GM23248 (cell line): ENCODE measurements around the gene POLG. TPM values are rescaled to one million over a fixed set of nuclear protein-coding genes. Genes with fewer than 3 reads are reported as not detected.

Source experiments
- DNase-seq: peaks from one replicate; pipeline ENCODE4 v3.0.0-alpha.2; 2015
- H2AFZ ChIP-seq: fragments of 200-600 bp; sonication (generic); 2 replicates; pipeline ENCODE4 v1.6.1; 2016; ENCODE audit warnings: antibody characterized with exemption
- H3F3A ChIP-seq: fragments of 200-600 bp; sonication (generic); 2 replicates; pipeline ENCODE4 v1.6.1; 2016; ENCODE audit warnings: mild to moderate bottlenecking, antibody characterized with exemption, mixed run types; ENCODE audit not compliant: insufficient read depth
- H3K27ac ChIP-seq: fragments of 200-600 bp; sonication (generic); 2 replicates; pipeline ENCODE4 v1.5.1; 2016; ENCODE audit warnings: mild to moderate bottlenecking
- H3K27me3 ChIP-seq: fragments of 200-600 bp; sonication (generic); replicated peaks from 2 replicates; pipeline ENCODE4 v1.6.1; 2016; ENCODE audit warnings: mild to moderate bottlenecking; ENCODE audit not compliant: insufficient read depth
- H3K36me3 ChIP-seq: fragments of 200-600 bp; sonication (generic); 2 replicates; pipeline ENCODE4 v1.6.1; 2016; ENCODE audit warnings: low read depth, mild to moderate bottlenecking
- H3K4me1 ChIP-seq: fragments of 200-600 bp; sonication (generic); 2 replicates; pipeline ENCODE4 v1.6.1; 2016; ENCODE audit warnings: mild to moderate bottlenecking; ENCODE audit not compliant: insufficient read depth
- H3K4me2 ChIP-seq: fragments of 200-600 bp; sonication (generic); one replicate; pipeline ENCODE4 v1.6.1; 2016; ENCODE audit warnings: mild to moderate bottlenecking; ENCODE audit not compliant: unreplicated experiment
- H3K4me3 ChIP-seq: fragments of 200-600 bp; sonication (generic); 2 replicates; pipeline ENCODE4 v1.5.1; 2016; ENCODE audit warnings: mild to moderate bottlenecking
- H3K79me2 ChIP-seq: fragments of 200-600 bp; sonication (generic); 2 replicates; pipeline ENCODE4 v1.6.1; 2016; ENCODE audit warnings: mild to moderate bottlenecking; ENCODE audit not compliant: insufficient read depth
- H3K9ac ChIP-seq: fragments of 200-600 bp; sonication (generic); 2 replicates; pipeline ENCODE4 v1.6.1; 2016; ENCODE audit warnings: mild to moderate bottlenecking
- H3K9me2 ChIP-seq: fragments of 200-600 bp; sonication (generic); 2 replicates; pipeline ENCODE4 v1.6.1; 2016; ENCODE audit warnings: mixed run types, mild to moderate bottlenecking, moderate library complexity; ENCODE audit not compliant: insufficient read depth
- H3K9me3 ChIP-seq: fragments of 200-600 bp; sonication (generic); one replicate; pipeline ENCODE4 v1.6.1; 2017; ENCODE audit warnings: low read depth
- H4K20me1 ChIP-seq: fragments of 200-600 bp; sonication (generic); 2 replicates; pipeline ENCODE4 v1.6.0; 2016; ENCODE audit not compliant: insufficient read depth
- EZH2 ChIP-seq: fragments of 200-600 bp; sonication (generic); IDR thresholded peaks from 2 replicates; pipeline ENCODE4 v1.6.1; 2018; ENCODE audit warnings: antibody characterized with exemption, mild to moderate bottlenecking; ENCODE audit not compliant: insufficient read depth, poor library complexity, severe bottlenecking
- EZH2phosphoT487 ChIP-seq: fragments of 200-600 bp; sonication (generic); IDR thresholded peaks from 2 replicates; pipeline ENCODE4 v1.6.1; 2018; ENCODE audit warnings: antibody characterized with exemption, moderate library complexity, mild to moderate bottlenecking, low read depth; ENCODE audit not compliant: insufficient read depth
- WGBS, 2 experiments: methylation state at CpG; one replicate each; pipeline ENCODE4 v1.1.6; 2015 to 2017; ENCODE audit warnings: low lambda C conversion rate in 2 of 2, low coverage in 1 of 2; ENCODE audit errors: missing lambda C conversion rate in 2 of 2; 5-methylcytosine and 5-hydroxymethylcytosine counted together
- in situ Hi-C: fragments of 300-500 bp; cut with MboI; formaldehyde crosslinking; loops from 2 replicates; pipeline ENCODE4 v1.15.0; 2020
- polyA plus RNA-seq: library from polyadenylated mRNA; unstranded; fragments of >200 nt; fragmentation: Nextera tagmentation; extraction: Ambion mirVana; gene quantifications from 2 replicates; pipeline ENCODE4 v1.2.1, GENCODE V29; 2016
- total RNA-seq: library from RNA; depleted of rRNA; stranded (reverse); fragments of >200 nt; shearing (Covaris generic); gene quantifications from 2 replicates; pipeline ENCODE4 v1.2.3, GENCODE V29; 2014

The POLG gene
- total and polyA plus RNA-seq, 2 experiments from 2014 or later: 18.7 to 66.7 TPM

GRCh38 chr15:89381331-89381730, 46.7 kb upstream of the POLG start:
- WGBS, 2 experiments: 56 to 60% methylated on average over 3 of the region's 3 CpGs
- no peak overlapping the region for H3K4me3 ChIP-seq
- in situ Hi-C loops: no loop called here
- H3K27me3 ChIP-seq: peaks cover 69% of the 10 kb centered on the region
- DNase-seq: no peak
- H3K27ac ChIP-seq: no peak overlapping the region
- H3F3A ChIP-seq: no peaks in the 10 kb centered on the region
- H3K36me3 ChIP-seq: no peaks in the 10 kb centered on the region
- no peak overlapping the region for H3K9ac ChIP-seq
- H3K4me2 ChIP-seq: no peak overlapping the region
- no peaks in the 10 kb centered on the region for H3K4me1 ChIP-seq
- no peaks in the 10 kb centered on the region for H3K9me3 ChIP-seq
- no peaks in the 10 kb centered on the region for H4K20me1 ChIP-seq
- no peak overlapping the region for H2AFZ ChIP-seq
- no peak for TF ChIP-seq EZH2phosphoT487
- no peak for TF ChIP-seq EZH2
- no peaks in the 10 kb centered on the region for H3K79me2 ChIP-seq
- H3K9me2 ChIP-seq: no peaks in the 10 kb centered on the region

GRCh38 chr15:89379818-89380217, 45.2 kb upstream of the POLG start:
- DNase-seq: no peak
- H3K4me2 ChIP-seq: no peak overlapping the region
- no peaks in the 10 kb centered on the region for H3K36me3 ChIP-seq
- H3K27ac ChIP-seq: no peak overlapping the region
- H3K27me3 ChIP-seq: peaks cover 82% of the 10 kb centered on the region
- H3K9me3 ChIP-seq: no peaks in the 10 kb centered on the region
- no peaks in the 10 kb centered on the region for H3K79me2 ChIP-seq
- no peaks in the 10 kb centered on the region for H3K4me1 ChIP-seq
- H3F3A ChIP-seq: no peaks in the 10 kb centered on the region
- no peak for TF ChIP-seq EZH2
- TF ChIP-seq EZH2phosphoT487: no peak
- 77 to 83% methylated on average over 5 of the region's 5 CpGs for WGBS, 2 experiments
- H3K9ac ChIP-seq: no peak overlapping the region
- H3K9me2 ChIP-seq: no peaks in the 10 kb centered on the region
- no peaks in the 10 kb centered on the region for H4K20me1 ChIP-seq
- no peak overlapping the region for H3K4me3 ChIP-seq
- no peak overlapping the region for H2AFZ ChIP-seq
- in situ Hi-C loops: no loop called here

GRCh38 chr15:89379251-89379695, 44.6 kb upstream of the POLG start:
- Histone ChIP-seq H4K20me1 (no peaks in the 10 kb centered on the region), H3F3A (no peaks in the 10 kb centered on the region), H3K4me1 (no peaks in the 10 kb centered on the region), H3K4me3 (no peak overlapping the region; the same call in 1 of the 2 replicates), H3K9ac (no peak overlapping the region), H3K4me2 (no peak overlapping the region), H3K36me3 (no peaks in the 10 kb centered on the region), H3K27ac (no peak overlapping the region), H3K9me2 (no peaks in the 10 kb centered on the region), H3K27me3 (peaks cover 88% of the 10 kb centered on the region), H2AFZ (no peak overlapping the region), H3K9me3 (no peaks in the 10 kb centered on the region), H3K79me2 (no peaks in the 10 kb centered on the region)
- no peak for TF ChIP-seq EZH2phosphoT487
- no peak for TF ChIP-seq EZH2
- in situ Hi-C loops: no loop called here
- DNase-seq: no peak
- 42 to 47% methylated on average over 28 of the region's 28 CpGs for WGBS, 2 experiments

- Histone ChIP-seq H3K9me3 (no peaks in the 10 kb centered on the region), H3K36me3 (no peaks in the 10 kb centered on the region), H3K9me2 (no peaks in the 10 kb centered on the region), H3K79me2 (no peaks in the 10 kb centered on the region), H3K9ac (no peak overlapping the region), H3K27ac (no peak overlapping the region), H3K4me1 (no peaks in the 10 kb centered on the region), H2AFZ (peak overlapping the region; percentile 51; the same call in 1 of the 2 replicates), H3F3A (no peaks in the 10 kb centered on the region), H3K4me2 (peak overlapping the region; percentile 16), H4K20me1 (no peaks in the 10 kb centered on the region), H3K27me3 (peaks cover 95% of the 10 kb centered on the region), H3K4me3 (peak overlapping the region; percentile 33; the same call in 1 of the 2 replicates)
- TF ChIP-seq EZH2phosphoT487 (no peak), EZH2 (peak; percentile 79)
- DNase-seq: peak; percentile 36
- 4 to 5% methylated on average over 58 to 65 of the region's 76 CpGs for WGBS, 2 experiments
- in situ Hi-C loops: no loop called here
Measured at GRCh38 chr15:89378296-89379151, 43.9 kb upstream of the POLG start.
